Prostate gland (tissue), 2 donors: ENCODE data around the gene PPP1R12B. TPM values are rescaled to one million over a fixed set of nuclear protein-coding genes. Genes with fewer than 3 reads are reported as not detected.
A peak's percentile ranks its signal among the peaks of the same experiment; 100 is the strongest.
"Not testable (repeated sequence)": the region's sequence is repeated elsewhere in the genome, so short reads cannot be mapped to it uniquely, and the experiment has no call there.

Experiments
- DNase-seq: peaks from one replicate; pipeline ENCODE4 v3.0.0-alpha.2; 2019; ENCODE audit warnings: low spot score
- H3K27ac ChIP-seq, 2 donors: fragments of 200-600 bp; sonication (generic); 2 replicates each; pipeline ENCODE4 v1.5.1; 2017 to 2019
- H3K27me3 ChIP-seq: fragments of 200-600 bp; sonication (generic); replicated peaks from 2 replicates; pipeline ENCODE4 v1.5.1; 2019; ENCODE audit not compliant: insufficient read depth
- H3K36me3 ChIP-seq, 2 donors: fragments of 200-600 bp; sonication (generic); 1 replicate in 1 of 2; 2 replicates in 1 of 2; pipeline versions ENCODE4 v1.5.1 to v1.8.1; 2017 to 2019
- H3K4me1 ChIP-seq: fragments of 200-600 bp; sonication (generic); replicated peaks from 2 replicates; pipeline ENCODE4 v1.5.1; 2019
- H3K4me3 ChIP-seq, 2 donors: fragments of 200-600 bp; sonication (generic); 2 replicates each; pipeline ENCODE4 v1.5.1; 2017 to 2019
- H3K9me3 ChIP-seq: fragments of 200-600 bp; sonication (generic); 2 replicates; pipeline ENCODE4 v1.5.1; 2017
- CTCF ChIP-seq, 4 experiments: fragments of 200-600 bp in 2 of 4; fragments of 450-650 bp in 2 of 4; sonication (generic) in 2 of 4; IDR thresholded peaks; 1 replicate in 3 of 4; 2 replicates in 1 of 4; pipeline ENCODE4 v1.5.1; 2016 to 2019; ENCODE audit warnings: antibody characterized with exemption in 4 of 4, mild to moderate bottlenecking in 2 of 4, moderate library complexity in 2 of 4
- POLR2A ChIP-seq: fragments of 450-650 bp; IDR thresholded peaks from one replicate; pipeline ENCODE4 v1.6.1; 2016; ENCODE audit warnings: antibody characterized with exemption, mild to moderate bottlenecking
- POLR2AphosphoS5 ChIP-seq: sonication (generic); formaldehyde crosslinking; IDR thresholded peaks from one replicate; pipeline ENCODE4 v1.6.1; 2017; ENCODE audit warnings: antibody characterized with exemption
- WGBS: methylation state at CpG from one replicate; pipeline ENCODE4 v1.1.5; 2018; 5-methylcytosine and 5-hydroxymethylcytosine counted together
- intact Hi-C: fragments of 100-400 bp; cut with DNase I; formaldehyde crosslinking; loops from one replicate; pipeline ENCODE4 v1.14.2; 2022
- total RNA-seq, 2 donors: library from RNA; depleted of rRNA; stranded (reverse); fragments of >200 nt; gene quantifications; one replicate each; pipeline ENCODE4 v1.1.0, GENCODE V29; 2016

PPP1R12B gene
- total RNA-seq, 2 donors from 2014 or later: 116 to 179 TPM

DNA sequence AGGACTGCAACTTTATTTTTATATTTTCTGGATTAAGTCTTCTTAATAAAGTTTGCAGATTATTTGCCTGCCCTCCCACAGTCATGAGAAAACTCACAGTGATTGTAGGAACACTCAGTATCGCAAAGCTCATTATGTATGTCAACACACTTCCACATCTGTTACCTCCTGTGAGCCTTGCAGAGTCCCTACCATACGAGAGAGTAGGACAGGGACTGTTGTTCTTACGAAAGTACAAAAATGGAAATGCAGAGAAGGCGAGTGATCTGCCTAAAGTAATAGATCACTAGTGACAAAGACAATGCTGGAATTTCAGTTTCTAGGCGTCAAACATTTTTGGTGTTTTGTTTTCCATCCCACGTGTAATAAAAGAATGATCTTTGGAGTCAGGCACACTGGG, 230.1 kb downstream of the PPP1R12B start:
- H3K4me1 ChIP-seq: no peaks in the 10 kb centered on the region

GRCh38 chr1:202579806-202580205, 231.3 kb downstream of the PPP1R12B start:
- intact Hi-C loops: loop anchor here (5.0 kb wide), 1 partner anchor 73 kb away; no protein-coding TSS in a partner anchor
- 63% methylated on average over 2 of the region's 2 CpGs for whole genome bisulfite sequencing
- DNase-seq: no peak
- Histone ChIP-seq H3K9me3 (no peaks in the 10 kb centered on the region), H3K36me3 (peaks cover 0 to 5% of the 10 kb centered on the region in 2 donors), H3K27ac (peak overlapping the region; percentile 23 to 55), H3K4me3 (no peak overlapping the region), H3K27me3 (no peaks in the 10 kb centered on the region), H3K4me1 (no peaks in the 10 kb centered on the region)
- no peak for TF ChIP-seq POLR2AphosphoS5
- no peak for TF ChIP-seq CTCF (IDR thresholded peaks at IDR 0.05)
- no peak for TF ChIP-seq POLR2A

More for the DNA sequence above, 230.1 kb downstream of the PPP1R12B start:
- H3K27ac ChIP-seq: peak overlapping the region; percentile 52 to 55
- H3K9me3 ChIP-seq: no peaks in the 10 kb centered on the region
- H3K27me3 ChIP-seq: no peaks in the 10 kb centered on the region
- no peak overlapping the region for H3K4me3 ChIP-seq
- 45% methylated on average over 6 of the region's 6 CpGs for WGBS
- DNase-seq: no peak
- peaks cover 0 to 5% of the 10 kb centered on the region in 2 donors for H3K36me3 ChIP-seq
- intact Hi-C loops: loop anchor here (5.0 kb wide), 1 partner anchor 71 kb away; no protein-coding TSS in a partner anchor
- TF ChIP-seq CTCF (IDR thresholded peaks at IDR 0.05) (no peak), POLR2A (no peak), POLR2AphosphoS5 (no peak)

DNA sequence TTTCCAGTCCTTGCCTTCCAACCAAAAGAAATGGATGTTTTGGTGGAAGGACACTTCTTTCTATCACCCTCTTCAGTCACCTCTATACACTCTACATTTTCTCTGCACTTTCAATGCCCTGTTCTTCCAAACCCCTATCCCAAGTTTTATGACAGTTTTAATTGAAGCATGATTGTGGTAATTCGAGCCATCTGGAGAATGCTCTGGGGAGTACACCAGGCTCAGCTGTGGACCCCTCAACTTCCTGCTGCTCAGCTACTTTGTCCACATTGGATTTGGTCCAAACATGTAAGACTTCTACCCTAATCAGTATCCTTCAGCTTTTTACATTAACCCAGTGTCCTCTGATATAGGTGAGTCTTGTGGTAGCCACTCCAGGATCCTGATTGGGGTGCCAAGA, 232.1 kb downstream of the PPP1R12B start:
- Histone ChIP-seq H3K27ac (peak overlapping the region; percentile 23 to 55), H3K36me3 (peaks cover 0 to 5% of the 10 kb centered on the region in 2 donors), H3K27me3 (no peaks in the 10 kb centered on the region), H3K9me3 (no peaks in the 10 kb centered on the region), H3K4me3 (no peak overlapping the region), H3K4me1 (no peaks in the 10 kb centered on the region)
- DNase-seq: no peak
- TF ChIP-seq POLR2A: no peak
- no peak for TF ChIP-seq CTCF (IDR thresholded peaks at IDR 0.05)
- TF ChIP-seq POLR2AphosphoS5: no peak
- intact Hi-C loops: no loop called here
- WGBS: 46% methylated on average over 1 of the region's 1 CpG

- 93% methylated on average over 5 of the region's 5 CpGs for WGBS
- H3K4me1 ChIP-seq, H3K27ac ChIP-seq, intact Hi-C loops, H3K36me3 ChIP-seq, H3K27me3 ChIP-seq, DNase-seq, H3K4me3 ChIP-seq, H3K9me3 ChIP-seq: not testable (repeated sequence)
Measured at GRCh38 chr1:202582350-202582749, 233.9 kb downstream of the PPP1R12B start.

DNA sequence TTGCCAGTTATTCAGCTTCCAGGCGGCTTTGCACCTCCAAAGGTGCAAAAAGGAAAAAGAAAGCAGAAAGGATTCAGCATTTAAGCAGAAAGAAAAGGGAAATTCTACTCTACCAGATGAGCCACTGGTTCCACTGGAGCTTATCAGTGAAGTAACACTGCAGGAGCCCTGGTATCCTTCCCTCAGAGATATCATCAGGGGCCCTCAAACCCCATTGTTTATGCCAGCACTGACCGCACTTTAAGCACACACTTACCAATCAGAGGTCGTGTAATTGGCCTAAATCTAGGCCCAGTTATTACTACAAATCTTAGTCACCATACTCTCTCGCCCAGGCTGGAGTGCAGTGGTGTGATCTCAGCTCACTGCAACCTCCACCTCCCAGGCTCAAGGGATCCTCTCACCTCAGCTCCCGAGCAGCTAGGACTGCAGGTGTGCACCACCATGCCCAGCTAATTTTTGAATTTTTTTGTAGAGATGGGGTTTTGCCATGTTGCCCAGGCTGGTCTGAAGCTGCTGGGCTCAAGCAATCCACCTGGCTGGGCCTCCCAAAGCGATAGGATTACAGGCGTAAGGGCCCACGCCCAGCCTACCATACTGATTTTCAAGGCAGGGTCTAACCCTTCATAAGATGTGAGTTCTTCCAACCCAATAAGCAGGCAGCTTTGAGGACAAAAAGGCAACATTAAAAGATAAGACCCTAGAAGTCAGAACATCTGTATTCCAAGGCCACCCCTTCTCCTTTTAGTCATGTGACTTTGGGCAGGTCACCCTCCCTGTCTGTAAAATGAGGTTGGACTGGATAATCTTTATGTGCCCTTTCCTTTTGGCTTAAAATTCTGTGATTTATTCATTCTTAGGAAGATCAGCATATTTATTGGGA, 236.4 kb downstream of the PPP1R12B start:
- intact Hi-C loops: no loop called here
- 89% methylated on average over 8 of the region's 8 CpGs for WGBS
- peak overlapping the region; percentile 4 to 37 for H3K27ac ChIP-seq
- H3K9me3 ChIP-seq: no peaks in the 10 kb centered on the region
- no peaks in the 10 kb centered on the region for H3K4me1 ChIP-seq
- no peak for DNase-seq
- H3K4me3 ChIP-seq: no peak overlapping the region
- no peaks in the 10 kb centered on the region for H3K27me3 ChIP-seq
- TF ChIP-seq POLR2AphosphoS5: no peak
- no peak for TF ChIP-seq CTCF (IDR thresholded peaks at IDR 0.05)
- no peak for TF ChIP-seq POLR2A
- peaks cover 0 to 5% of the 10 kb centered on the region in 2 donors for H3K36me3 ChIP-seq
